ENCODE measurements around the gene NTSR1. TPM values are rescaled to one million over a fixed set of nuclear protein-coding genes. Genes with fewer than 3 reads are reported as not detected.

The NTSR1 gene
- polyA plus RNA-seq, 1 donor from 2014 or later = 0.05 TPM

DNA sequence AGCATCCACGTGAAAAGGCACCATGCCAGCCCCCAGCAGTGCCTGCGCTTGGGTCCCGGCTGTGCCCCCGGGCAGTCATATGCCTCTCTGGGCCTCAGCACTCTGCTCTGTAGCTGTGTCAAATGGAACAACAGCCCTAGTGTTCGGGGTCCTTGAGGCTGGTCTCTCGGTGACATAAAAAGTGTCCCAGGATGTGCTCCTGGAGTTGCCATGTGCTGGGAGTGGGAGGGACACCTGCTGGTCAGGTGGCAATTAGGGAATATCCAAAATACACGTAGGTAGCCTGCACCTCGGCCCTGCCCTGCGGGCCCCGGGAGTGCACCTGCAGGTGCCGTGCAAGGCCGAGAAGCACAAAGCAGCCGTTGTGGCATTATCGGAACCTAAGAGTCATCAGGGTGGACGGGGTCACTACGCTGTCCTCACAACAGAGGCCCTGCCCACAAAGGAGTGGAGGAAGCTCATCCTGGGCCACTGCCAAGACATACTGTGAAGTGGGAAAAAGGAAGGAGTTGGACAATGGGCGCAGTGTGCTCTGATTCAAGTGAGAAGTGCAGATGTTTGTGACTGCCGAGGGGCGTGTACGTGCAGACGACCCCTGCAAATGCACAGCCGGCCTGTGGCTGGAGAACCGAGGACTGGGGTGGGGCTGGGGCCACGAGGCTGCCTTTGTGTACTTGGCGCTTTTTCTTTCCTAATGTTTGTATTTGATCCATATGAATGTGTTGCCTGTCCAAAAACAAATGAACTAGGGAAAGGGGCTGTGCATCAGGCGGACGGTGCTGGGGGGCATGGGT, 41.7 kb upstream of the NTSR1 start:
- TF ChIP-seq, protein P1, sequence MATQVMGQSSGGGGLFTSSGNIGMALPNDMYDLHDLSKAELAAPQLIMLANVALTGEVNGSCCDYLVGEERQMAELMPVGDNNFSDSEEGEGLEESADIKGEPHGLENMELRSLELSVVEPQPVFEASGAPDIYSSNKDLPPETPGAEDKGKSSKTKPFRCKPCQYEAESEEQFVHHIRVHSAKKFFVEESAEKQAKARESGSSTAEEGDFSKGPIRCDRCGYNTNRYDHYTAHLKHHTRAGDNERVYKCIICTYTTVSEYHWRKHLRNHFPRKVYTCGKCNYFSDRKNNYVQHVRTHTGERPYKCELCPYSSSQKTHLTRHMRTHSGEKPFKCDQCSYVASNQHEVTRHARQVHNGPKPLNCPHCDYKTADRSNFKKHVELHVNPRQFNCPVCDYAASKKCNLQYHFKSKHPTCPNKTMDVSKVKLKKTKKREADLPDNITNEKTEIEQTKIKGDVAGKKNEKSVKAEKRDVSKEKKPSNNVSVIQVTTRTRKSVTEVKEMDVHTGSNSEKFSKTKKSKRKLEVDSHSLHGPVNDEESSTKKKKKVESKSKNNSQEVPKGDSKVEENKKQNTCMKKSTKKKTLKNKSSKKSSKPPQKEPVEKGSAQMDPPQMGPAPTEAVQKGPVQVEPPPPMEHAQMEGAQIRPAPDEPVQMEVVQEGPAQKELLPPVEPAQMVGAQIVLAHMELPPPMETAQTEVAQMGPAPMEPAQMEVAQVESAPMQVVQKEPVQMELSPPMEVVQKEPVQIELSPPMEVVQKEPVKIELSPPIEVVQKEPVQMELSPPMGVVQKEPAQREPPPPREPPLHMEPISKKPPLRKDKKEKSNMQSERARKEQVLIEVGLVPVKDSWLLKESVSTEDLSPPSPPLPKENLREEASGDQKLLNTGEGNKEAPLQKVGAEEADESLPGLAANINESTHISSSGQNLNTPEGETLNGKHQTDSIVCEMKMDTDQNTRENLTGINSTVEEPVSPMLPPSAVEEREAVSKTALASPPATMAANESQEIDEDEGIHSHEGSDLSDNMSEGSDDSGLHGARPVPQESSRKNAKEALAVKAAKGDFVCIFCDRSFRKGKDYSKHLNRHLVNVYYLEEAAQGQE (IDR thresholded peaks at IDR 0.05; ENCODE audit: borderline replicate concordance) = no peak
- TF ChIP-seq RAD21 (conservative IDR thresholded peaks at IDR 0.05) (no peak), TAF1 (IDR thresholded peaks at IDR 0.05; ENCODE audit: low read depth) (no peak), POLR2AphosphoS5 (IDR thresholded peaks at IDR 0.05) (no peak), EZH2 (IDR thresholded peaks at IDR 0.05; ENCODE audit: borderline replicate concordance, insufficient read depth, low read length, poor library complexity, severe bottlenecking) (no peak), MXI1 (conservative IDR thresholded peaks at IDR 0.05; ENCODE audit: poor library complexity, severe bottlenecking) (no peak), SMC3 (conservative IDR thresholded peaks at IDR 0.05; ENCODE audit: poor library complexity) (no peak), EP300 (conservative IDR thresholded peaks at IDR 0.05; ENCODE audit: poor library complexity, severe bottlenecking) (no peak)
- TF ChIP-seq, protein P2, sequence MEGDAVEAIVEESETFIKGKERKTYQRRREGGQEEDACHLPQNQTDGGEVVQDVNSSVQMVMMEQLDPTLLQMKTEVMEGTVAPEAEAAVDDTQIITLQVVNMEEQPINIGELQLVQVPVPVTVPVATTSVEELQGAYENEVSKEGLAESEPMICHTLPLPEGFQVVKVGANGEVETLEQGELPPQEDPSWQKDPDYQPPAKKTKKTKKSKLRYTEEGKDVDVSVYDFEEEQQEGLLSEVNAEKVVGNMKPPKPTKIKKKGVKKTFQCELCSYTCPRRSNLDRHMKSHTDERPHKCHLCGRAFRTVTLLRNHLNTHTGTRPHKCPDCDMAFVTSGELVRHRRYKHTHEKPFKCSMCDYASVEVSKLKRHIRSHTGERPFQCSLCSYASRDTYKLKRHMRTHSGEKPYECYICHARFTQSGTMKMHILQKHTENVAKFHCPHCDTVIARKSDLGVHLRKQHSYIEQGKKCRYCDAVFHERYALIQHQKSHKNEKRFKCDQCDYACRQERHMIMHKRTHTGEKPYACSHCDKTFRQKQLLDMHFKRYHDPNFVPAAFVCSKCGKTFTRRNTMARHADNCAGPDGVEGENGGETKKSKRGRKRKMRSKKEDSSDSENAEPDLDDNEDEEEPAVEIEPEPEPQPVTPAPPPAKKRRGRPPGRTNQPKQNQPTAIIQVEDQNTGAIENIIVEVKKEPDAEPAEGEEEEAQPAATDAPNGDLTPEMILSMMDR (IDR thresholded peaks at IDR 0.05; ENCODE audit: poor library complexity, severe bottlenecking) = no peak
- Histone ChIP-seq H4K20me1 (ENCODE audit: insufficient read depth) (no peaks in the 10 kb centered on the region), H3K4me2 (ENCODE audit: low read length) (no peak overlapping the region), H3K9me2 (ENCODE audit: insufficient read depth, low read length) (no peaks in the 10 kb centered on the region), H3K27me3 (ENCODE audit: insufficient read depth, low read depth, low read length) (no peaks in the 10 kb centered on the region), H3K4me3 (ENCODE audit: low read length) (no peak overlapping the region), H2AFZ (ENCODE audit: low read depth, low read length) (no peak overlapping the region), H3K9ac (ENCODE audit: low read length) (no peak overlapping the region), H3F3A (ENCODE audit: insufficient read depth, low read length, poor library complexity, severe bottlenecking) (no peaks in the 10 kb centered on the region), H3K9me3 (ENCODE audit: low read length) (no peaks in the 10 kb centered on the region), H3K36me3 (ENCODE audit: insufficient read depth, low read length) (no peaks in the 10 kb centered on the region), H3K27ac (ENCODE audit: low read length) (no peak overlapping the region), H3K79me2 (replicated peaks; ENCODE audit: insufficient read depth, low read length) (no peaks in the 10 kb centered on the region)

DNA sequence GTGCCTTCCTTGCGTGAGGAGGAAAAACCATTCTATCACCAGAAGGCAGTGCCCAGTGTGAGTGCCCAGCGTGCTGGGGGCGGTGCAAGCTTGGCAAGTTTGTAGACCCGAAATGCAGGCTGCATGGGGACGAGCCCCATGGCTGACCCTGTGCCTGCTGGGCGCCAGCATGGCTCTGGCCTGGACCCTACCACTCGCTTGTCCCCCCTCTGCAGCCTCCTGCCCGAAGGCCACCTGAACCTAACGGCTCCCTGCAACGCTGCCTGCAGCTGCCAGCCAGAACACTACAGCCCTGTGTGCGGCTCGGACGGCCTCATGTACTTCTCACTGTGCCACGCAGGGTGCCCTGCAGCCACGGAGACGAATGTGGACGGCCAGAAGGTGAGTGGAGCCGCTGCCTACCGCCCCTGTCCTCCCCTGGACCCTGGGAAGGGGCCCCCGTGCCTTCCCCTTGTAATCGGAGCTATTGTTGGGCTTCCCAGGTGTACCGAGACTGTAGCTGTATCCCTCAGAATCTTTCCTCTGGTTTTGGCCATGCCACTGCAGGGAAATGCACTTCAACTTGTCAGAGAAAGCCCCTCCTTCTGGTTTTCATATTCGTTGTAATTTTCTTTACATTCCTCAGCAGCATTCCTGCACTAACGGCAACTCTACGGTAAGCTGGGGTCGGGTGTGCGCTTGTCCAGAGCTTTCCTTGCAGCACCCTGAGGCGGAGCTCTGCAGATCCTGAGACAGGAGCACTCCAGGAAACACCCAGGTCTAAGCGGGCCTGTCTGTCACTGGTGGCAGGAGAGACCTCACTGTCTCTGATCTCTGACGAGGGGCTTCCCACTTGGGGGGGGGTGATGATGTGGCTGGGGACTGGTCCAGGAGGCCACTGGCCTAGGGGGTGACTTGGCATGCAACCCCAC, 40.9 kb upstream of the NTSR1 start:
- TF ChIP-seq, protein P2 (IDR thresholded peaks at IDR 0.05; ENCODE audit: poor library complexity, severe bottlenecking) = no peak
- TF ChIP-seq RAD21 (conservative IDR thresholded peaks at IDR 0.05) (no peak), EZH2 (IDR thresholded peaks at IDR 0.05; ENCODE audit: borderline replicate concordance, insufficient read depth, low read length, poor library complexity, severe bottlenecking) (no peak), SMC3 (conservative IDR thresholded peaks at IDR 0.05; ENCODE audit: poor library complexity) (no peak), TAF1 (IDR thresholded peaks at IDR 0.05; ENCODE audit: low read depth) (no peak), MXI1 (conservative IDR thresholded peaks at IDR 0.05; ENCODE audit: poor library complexity, severe bottlenecking) (no peak), EP300 (conservative IDR thresholded peaks at IDR 0.05; ENCODE audit: poor library complexity, severe bottlenecking) (no peak), POLR2AphosphoS5 (IDR thresholded peaks at IDR 0.05) (no peak)
- TF ChIP-seq, protein P1 (IDR thresholded peaks at IDR 0.05; ENCODE audit: borderline replicate concordance) = no peak
- H3K27ac ChIP-seq (ENCODE audit: low read length) = no peak overlapping the region

More for the DNA sequence above, 40.9 kb upstream of the NTSR1 start:
- Histone ChIP-seq H2AFZ (ENCODE audit: low read depth, low read length) (no peak overlapping the region), H3K36me3 (ENCODE audit: insufficient read depth, low read length) (no peaks in the 10 kb centered on the region), H4K20me1 (ENCODE audit: insufficient read depth) (no peaks in the 10 kb centered on the region), H3K79me2 (replicated peaks; ENCODE audit: insufficient read depth, low read length) (no peaks in the 10 kb centered on the region), H3K4me2 (ENCODE audit: low read length) (no peak overlapping the region), H3K27me3 (ENCODE audit: insufficient read depth, low read depth, low read length) (no peaks in the 10 kb centered on the region), H3K9ac (ENCODE audit: low read length) (no peak overlapping the region), H3K9me2 (ENCODE audit: insufficient read depth, low read length) (no peaks in the 10 kb centered on the region), H3K9me3 (ENCODE audit: low read length) (no peaks in the 10 kb centered on the region), H3F3A (ENCODE audit: insufficient read depth, low read length, poor library complexity, severe bottlenecking) (no peaks in the 10 kb centered on the region), H3K4me3 (ENCODE audit: low read length) (no peak overlapping the region)

Measured in neural cell (in vitro differentiated cells).